Erythroblast (primary cell): Measurements from ENCODE around the gene SRBD1.

Experiments
- GATA1 ChIP-seq: IDR thresholded peaks from 2 replicates; pipeline ENCODE4 v1.6.1; 2011; ENCODE audit warnings: low read depth, mild to moderate bottlenecking, control low read depth, low read length, moderate library complexity
- POLR2A ChIP-seq: IDR thresholded peaks from 2 replicates; pipeline ENCODE4 v1.6.1; 2011; ENCODE audit warnings: mild to moderate bottlenecking, low read length

- TF ChIP-seq POLR2A: no peak
- TF ChIP-seq GATA1: no peak
Measured at GRCh38 chr2:45622336-45623075, 11.4 kb upstream of the SRBD1 start.
